Glutamatergic neuron (in vitro differentiated cells): ENCODE results near the gene KLF5. TPM values are rescaled to one million over a fixed set of nuclear protein-coding genes. Genes with fewer than 3 reads are reported as not detected.

ENCODE experiments used
- DNase-seq: peaks from one replicate; pipeline ENCODE4 v3.0.0; 2022
- H3K27ac Mint-ChIP-seq: one replicate; pipeline ENCODE4 v1.8.0; 2020; ENCODE audit warnings: mild to moderate bottlenecking, mixed read lengths, inconsistent platforms; ENCODE audit not compliant: unreplicated experiment
- H3K27me3 Mint-ChIP-seq: one replicate; pipeline ENCODE4 v1.8.0; 2020; ENCODE audit warnings: mild to moderate bottlenecking, moderate library complexity, mixed read lengths, inconsistent platforms; ENCODE audit not compliant: unreplicated experiment
- H3K36me3 Mint-ChIP-seq: one replicate; pipeline ENCODE4 v1.8.0; 2020; ENCODE audit warnings: mild to moderate bottlenecking, mixed read lengths, inconsistent platforms; ENCODE audit not compliant: unreplicated experiment
- H3K4me1 Mint-ChIP-seq: one replicate; pipeline ENCODE4 v1.8.0; 2020; ENCODE audit warnings: mild to moderate bottlenecking, low read depth, mixed read lengths, inconsistent platforms; ENCODE audit not compliant: unreplicated experiment
- H3K4me3 Mint-ChIP-seq: one replicate; pipeline ENCODE4 v1.8.0; 2020; ENCODE audit warnings: mild to moderate bottlenecking, mixed read lengths, inconsistent platforms; ENCODE audit not compliant: unreplicated experiment
- H3K9me3 Mint-ChIP-seq: one replicate; pipeline ENCODE4 v1.8.0; 2020; ENCODE audit warnings: mild to moderate bottlenecking, moderate library complexity, mixed read lengths, inconsistent platforms; ENCODE audit not compliant: unreplicated experiment
- CTCF ChIP-seq: fragments of 200-600 bp; sonication (generic); IDR thresholded peaks from one replicate; pipeline ENCODE4 v1.5.0; 2021; ENCODE audit not compliant: partially characterized antibody, unreplicated experiment
- long read RNA-seq: library from polyadenylated mRNA; unstranded; transcript quantifications from one replicate; pipeline ENCODE4 v2.0.0, GENCODE V29; 2020; ENCODE audit not compliant: unreplicated experiment
- total RNA-seq: library from RNA; stranded (reverse); fragmentation: NEBNext Ultra II Directional; extraction: Animal tissue kit (Norgen Biotek cat#: 25700); gene quantifications from one replicate; pipeline ENCODE4 v1.2.1, GENCODE V29; 2021; ENCODE audit not compliant: unreplicated experiment

Gene KLF5
- total RNA-seq, result 0.34 TPM
- long read RNA-seq, result 0 reads

GRCh38 chr13:73058736-73059459 lies at the start of gene KLF5:
Gene KLF5 (plus strand): TSS chr13:73059005. CDS start chr13:73059328, 323 bp downstream.
- Mint-ChIP-seq H3K27ac (no peak within 1 kb of the TSS), H3K27me3 (peaks cover 19% of the 10 kb centered on the region), H3K9me3 (peaks cover 4% of the 10 kb centered on the region), H3K36me3 (no peaks in the 10 kb centered on the region), H3K4me3 (peak within 1 kb of the TSS; percentile 90), H3K4me1 (peaks cover 7% of the 10 kb centered on the region)
- TF ChIP-seq CTCF, result no peak
- peak; percentile 97 for DNase-seq

GRCh38 chr13:73011751-73012150 lies 47.1 kb upstream of the KLF5 start:
- TF ChIP-seq CTCF, result no peak
- DNase-seq, result no peak
- H3K9me3 Mint-ChIP-seq, result no peaks in the 10 kb centered on the region
- H3K4me3 Mint-ChIP-seq, result no peak overlapping the region
- H3K36me3 Mint-ChIP-seq, result no peaks in the 10 kb centered on the region
- H3K27ac Mint-ChIP-seq, result no peak overlapping the region
- H3K4me1 Mint-ChIP-seq, result no peaks in the 10 kb centered on the region
- peaks cover 3% of the 10 kb centered on the region for H3K27me3 Mint-ChIP-seq

- Mint-ChIP-seq H3K36me3 (no peaks in the 10 kb centered on the region), H3K4me3 (no peak overlapping the region), H3K27ac (no peak overlapping the region), H3K27me3 (peaks cover 3% of the 10 kb centered on the region), H3K4me1 (no peaks in the 10 kb centered on the region), H3K9me3 (no peaks in the 10 kb centered on the region)
- no peak for DNase-seq
- TF ChIP-seq CTCF, result no peak
These were observed 43.0 kb upstream of the KLF5 start for GRCh38 chr13:73015805-73016204.

- Mint-ChIP-seq H3K27ac (no peak overlapping the region), H3K4me1 (no peaks in the 10 kb centered on the region), H3K36me3 (no peaks in the 10 kb centered on the region), H3K4me3 (no peak overlapping the region), H3K27me3 (peaks cover 3% of the 10 kb centered on the region), H3K9me3 (no peaks in the 10 kb centered on the region)
- no peak for TF ChIP-seq CTCF
- no peak for DNase-seq
These were observed 40.5 kb upstream of the KLF5 start for GRCh38 chr13:73018336-73018735.

- Mint-ChIP-seq H3K4me3 (no peak overlapping the region), H3K4me1 (no peaks in the 10 kb centered on the region), H3K9me3 (no peaks in the 10 kb centered on the region), H3K27ac (no peak overlapping the region), H3K36me3 (no peaks in the 10 kb centered on the region), H3K27me3 (no peaks in the 10 kb centered on the region)
- DNase-seq, result no peak
- no peak for TF ChIP-seq CTCF
These were observed 33.4 kb upstream of the KLF5 start for GRCh38 chr13:73025217-73026012.
